NB4 (cell line): Measurements from ENCODE around the gene FAM171A1.

Experiments
- DNase-seq: peaks from one replicate; pipeline ENCODE4 v3.0.0; 2010; ENCODE audit warnings: low read depth
- H3K4me3 ChIP-seq: one replicate; pipeline ENCODE4 v1.5.1; 2011; ENCODE audit warnings: mild to moderate bottlenecking, low read depth, low read length, moderate library complexity
- CTCF ChIP-seq: IDR thresholded peaks from one replicate; pipeline ENCODE4 v1.5.1; 2012; ENCODE audit warnings: low read depth, low read length
- MAX ChIP-seq: IDR thresholded peaks from 2 replicates; pipeline ENCODE4 v1.6.1; 2011; ENCODE audit warnings: low read depth, low read length
- MYC ChIP-seq: IDR thresholded peaks from 2 replicates; pipeline ENCODE4 v1.6.1; 2011; ENCODE audit warnings: low read depth, low read length
- POLR2A ChIP-seq: IDR thresholded peaks from 2 replicates; pipeline ENCODE4 v1.6.1; 2011; ENCODE audit warnings: mild to moderate bottlenecking; ENCODE audit not compliant: insufficient read length; ENCODE audit errors: extremely low read depth

The FAM171A1 gene

GRCh38 chr10:15363031-15363430, 8.1 kb downstream of the FAM171A1 start:
- H3K4me3 ChIP-seq: no peak overlapping the region
- TF ChIP-seq MAX (no peak), POLR2A (no peak), CTCF (no peak), MYC (no peak)
- no peak for DNase-seq

- peak; percentile 21 for DNase-seq
- H3K4me3 ChIP-seq: no peak overlapping the region
- no peak for TF ChIP-seq MAX
- no peak for TF ChIP-seq MYC
- no peak for TF ChIP-seq CTCF
- TF ChIP-seq POLR2A: no peak
Observed at GRCh38 chr10:15361131-15361530, 10.0 kb downstream of the FAM171A1 start.

GRCh38 chr10:15360566-15360965, 10.5 kb downstream of the FAM171A1 start:
- DNase-seq: no peak
- TF ChIP-seq CTCF (no peak), POLR2A (no peak), MYC (no peak), MAX (no peak)
- H3K4me3 ChIP-seq: no peak overlapping the region

GRCh38 chr10:15353471-15354017, 17.5 kb downstream of the FAM171A1 start:
- H3K4me3 ChIP-seq: no peak overlapping the region
- TF ChIP-seq MYC (no peak), MAX (no peak)
- DNase-seq: no peak

GRCh38 chr10:15352836-15353235, 18.3 kb downstream of the FAM171A1 start:
- TF ChIP-seq MAX: no peak
- TF ChIP-seq POLR2A: no peak
- TF ChIP-seq CTCF: no peak
- TF ChIP-seq MYC: no peak
- no peak for DNase-seq
- H3K4me3 ChIP-seq: no peak overlapping the region

- TF ChIP-seq MAX: no peak
- no peak overlapping the region for H3K4me3 ChIP-seq
- DNase-seq: no peak
Observed at GRCh38 chr10:15352201-15352600, 18.9 kb downstream of the FAM171A1 start.
